Neural progenitor cell (in vitro differentiated cells): ENCODE measurements around the gene SMARCAD1. TPM values are rescaled to one million over a fixed set of nuclear protein-coding genes. Genes with fewer than 3 reads are reported as not detected.

Experiments used
- DNase-seq: peaks from one replicate; pipeline ENCODE4 v3.0.0-alpha.2; 2016; ENCODE audit warnings: low spot score
- H2AFZ ChIP-seq: fragments of 200-600 bp; sonication (generic); replicated peaks from 2 replicates; pipeline ENCODE4 v1.6.1; 2016; ENCODE audit warnings: antibody characterized with exemption
- H3F3A ChIP-seq: fragments of 200-600 bp; sonication (generic); 2 replicates; pipeline ENCODE4 v1.6.1; 2016; ENCODE audit warnings: antibody characterized with exemption, low read depth
- H3K27ac ChIP-seq: fragments of 200-600 bp; sonication (generic); 2 replicates; pipeline ENCODE4 v1.5.1; 2016; ENCODE audit warnings: mild to moderate bottlenecking
- H3K27me3 ChIP-seq: fragments of 200-600 bp; sonication (generic); 2 replicates; pipeline ENCODE4 v1.6.1; 2016; ENCODE audit warnings: mild to moderate bottlenecking, moderate library complexity
- H3K36me3 ChIP-seq: fragments of 200-600 bp; sonication (generic); 2 replicates; pipeline ENCODE4 v1.5.1; 2016
- H3K4me1 ChIP-seq: fragments of 200-600 bp; sonication (generic); 2 replicates; pipeline ENCODE4 v1.6.1; 2016; ENCODE audit warnings: mixed run types
- H3K4me2 ChIP-seq: fragments of 200-600 bp; sonication (generic); 2 replicates; pipeline ENCODE4 v1.6.1; 2016
- H3K4me3 ChIP-seq: fragments of 200-600 bp; sonication (generic); 2 replicates; pipeline ENCODE4 v1.5.1; 2016
- H3K79me2 ChIP-seq: fragments of 200-600 bp; sonication (generic); 2 replicates; pipeline ENCODE4 v1.6.1; 2016; ENCODE audit warnings: low read depth
- H3K9ac ChIP-seq: fragments of 200-600 bp; sonication (generic); 2 replicates; pipeline ENCODE4 v1.6.1; 2016
- H3K9me3 ChIP-seq: fragments of 200-600 bp; sonication (generic); 2 replicates; pipeline ENCODE4 v1.5.1; 2016; ENCODE audit warnings: low read depth
- H4K20me1 ChIP-seq: fragments of 200-600 bp; sonication (generic); 2 replicates; pipeline ENCODE4 v1.6.1; 2016; ENCODE audit warnings: low read depth
- H3K27ac Mint-ChIP-seq: 3 replicates; pipeline ENCODE4 v1.8.0; 2021; ENCODE audit warnings: mixed read lengths
- H3K27me3 Mint-ChIP-seq: 2 replicates; pipeline ENCODE4 v1.8.0; 2022; ENCODE audit warnings: low read depth, mild to moderate bottlenecking, inconsistent platforms, moderate library complexity, mixed read lengths; ENCODE audit not compliant: insufficient read depth
- H3K36me3 Mint-ChIP-seq: 3 replicates; pipeline ENCODE4 v1.8.0; 2021; ENCODE audit warnings: mixed read lengths
- H3K4me1 Mint-ChIP-seq: 3 replicates; pipeline ENCODE4 v1.8.0; 2021; ENCODE audit warnings: mixed read lengths
- H3K4me3 Mint-ChIP-seq: 3 replicates; pipeline ENCODE4 v1.8.0; 2021; ENCODE audit warnings: mild to moderate bottlenecking, moderate library complexity, mixed read lengths
- H3K9me3 Mint-ChIP-seq: 3 replicates; pipeline ENCODE4 v1.8.0; 2020; ENCODE audit warnings: mixed read lengths
- EZH2 ChIP-seq: fragments of 200-600 bp; sonication (generic); IDR thresholded peaks from 2 replicates; pipeline ENCODE4 v1.6.1; 2017; ENCODE audit warnings: antibody characterized with exemption, mild to moderate bottlenecking, moderate library complexity
- EZH2phosphoT487 ChIP-seq: fragments of 200-600 bp; sonication (generic); IDR thresholded peaks from 2 replicates; pipeline ENCODE4 v1.6.1; 2017; ENCODE audit warnings: antibody characterized with exemption
- total RNA-seq: library from RNA; depleted of rRNA; stranded (reverse); fragments of >200 nt; gene quantifications from 2 replicates; pipeline ENCODE4 v1.2.3, GENCODE V29; 2015; ENCODE audit warnings: low replicate concordance
- TF ChIP-seq, protein P1 (sequence below): fragments of 200-600 bp; sonication (generic); IDR thresholded peaks from 2 replicates; pipeline ENCODE4 v1.5.1; 2017; ENCODE audit warnings: antibody characterized with exemption, mild to moderate bottlenecking

The SMARCAD1 gene
- total RNA-seq, 1 donor from 2014 or later = 115 TPM

DNA sequence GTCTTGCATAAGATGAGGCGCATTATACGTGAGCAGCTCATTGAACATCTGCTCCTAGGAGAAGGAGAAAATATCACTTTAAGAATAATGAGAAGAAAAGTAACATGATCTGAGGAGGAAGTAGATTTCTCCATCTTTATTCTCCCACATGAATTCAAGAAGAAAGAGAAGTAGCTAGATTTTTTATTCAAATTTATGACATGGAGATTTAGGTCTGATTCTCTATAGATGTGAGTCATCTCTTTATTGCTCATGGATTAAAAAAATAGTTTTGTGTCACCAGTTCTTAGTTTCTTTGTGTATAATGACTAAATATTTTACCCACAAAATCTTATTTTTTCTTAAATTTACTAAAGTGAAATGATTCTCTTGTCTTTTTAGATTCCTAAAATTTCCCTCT, 94.5 kb downstream of the SMARCAD1 start:
- H3K36me3 Mint-ChIP-seq = no peaks in the 10 kb centered on the region

DNA sequence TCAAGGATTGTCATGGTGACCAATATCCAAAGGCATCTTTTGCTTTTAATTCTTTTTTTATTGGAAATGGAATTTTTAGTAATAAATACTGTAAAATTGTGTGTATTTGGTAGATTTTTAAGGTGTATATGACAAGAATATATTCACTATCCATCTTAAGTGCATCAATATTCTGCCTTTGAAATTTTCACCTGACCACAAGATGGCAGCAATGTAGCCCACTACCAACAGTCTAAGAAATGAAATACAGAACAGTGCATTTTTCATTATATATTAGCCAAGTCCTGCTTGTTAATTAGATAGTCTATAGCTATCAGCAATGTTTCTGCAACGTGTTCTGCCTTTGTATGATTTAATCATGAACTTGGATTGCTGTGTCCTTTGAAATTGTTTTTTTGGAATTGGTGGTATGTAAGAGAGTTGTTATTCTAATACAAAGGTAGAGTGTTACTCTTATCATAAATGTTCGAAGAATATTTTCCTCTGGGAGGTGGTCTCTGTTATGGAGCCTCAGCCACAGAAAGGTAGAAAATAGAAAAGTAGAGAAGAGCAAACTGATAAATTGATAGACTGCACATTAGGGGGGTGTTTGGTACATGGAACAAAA, 96.8 kb downstream of the SMARCAD1 start:
- peak; percentile 31 for DNase-seq
- H3F3A ChIP-seq = no peaks in the 10 kb centered on the region
- Mint-ChIP-seq H3K4me3 (no peak overlapping the region), H3K27me3 (no peaks in the 10 kb centered on the region), H3K9me3 (no peaks in the 10 kb centered on the region), H3K27ac (no peak overlapping the region), H3K36me3 (no peaks in the 10 kb centered on the region), H3K4me1 (peaks cover 8% of the 10 kb centered on the region)
- no peaks in the 10 kb centered on the region for H3K4me1 ChIP-seq
- no peak overlapping the region for H2AFZ ChIP-seq
- no peaks in the 10 kb centered on the region for H3K79me2 ChIP-seq
- no peaks in the 10 kb centered on the region for H4K20me1 ChIP-seq
- H3K27ac ChIP-seq = no peak overlapping the region
- H3K36me3 ChIP-seq = no peaks in the 10 kb centered on the region
- H3K27me3 ChIP-seq = no peaks in the 10 kb centered on the region
- H3K4me3 ChIP-seq = no peak overlapping the region
- H3K9ac ChIP-seq = no peak overlapping the region
- TF ChIP-seq EZH2phosphoT487 = no peak
- TF ChIP-seq, protein P1, sequence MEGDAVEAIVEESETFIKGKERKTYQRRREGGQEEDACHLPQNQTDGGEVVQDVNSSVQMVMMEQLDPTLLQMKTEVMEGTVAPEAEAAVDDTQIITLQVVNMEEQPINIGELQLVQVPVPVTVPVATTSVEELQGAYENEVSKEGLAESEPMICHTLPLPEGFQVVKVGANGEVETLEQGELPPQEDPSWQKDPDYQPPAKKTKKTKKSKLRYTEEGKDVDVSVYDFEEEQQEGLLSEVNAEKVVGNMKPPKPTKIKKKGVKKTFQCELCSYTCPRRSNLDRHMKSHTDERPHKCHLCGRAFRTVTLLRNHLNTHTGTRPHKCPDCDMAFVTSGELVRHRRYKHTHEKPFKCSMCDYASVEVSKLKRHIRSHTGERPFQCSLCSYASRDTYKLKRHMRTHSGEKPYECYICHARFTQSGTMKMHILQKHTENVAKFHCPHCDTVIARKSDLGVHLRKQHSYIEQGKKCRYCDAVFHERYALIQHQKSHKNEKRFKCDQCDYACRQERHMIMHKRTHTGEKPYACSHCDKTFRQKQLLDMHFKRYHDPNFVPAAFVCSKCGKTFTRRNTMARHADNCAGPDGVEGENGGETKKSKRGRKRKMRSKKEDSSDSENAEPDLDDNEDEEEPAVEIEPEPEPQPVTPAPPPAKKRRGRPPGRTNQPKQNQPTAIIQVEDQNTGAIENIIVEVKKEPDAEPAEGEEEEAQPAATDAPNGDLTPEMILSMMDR = peak; percentile 78
- no peak for TF ChIP-seq EZH2
- no peak overlapping the region for H3K4me2 ChIP-seq
- no peaks in the 10 kb centered on the region for H3K9me3 ChIP-seq

More for the DNA sequence above, 94.5 kb downstream of the SMARCAD1 start:
- H3K36me3 ChIP-seq = no peaks in the 10 kb centered on the region
- H3K9me3 ChIP-seq = no peaks in the 10 kb centered on the region
- no peaks in the 10 kb centered on the region for H3K4me1 ChIP-seq
- no peak overlapping the region for H3K4me3 Mint-ChIP-seq
- no peaks in the 10 kb centered on the region for H3K9me3 Mint-ChIP-seq
- no peaks in the 10 kb centered on the region for H4K20me1 ChIP-seq
- no peaks in the 10 kb centered on the region for H3K79me2 ChIP-seq
- TF ChIP-seq EZH2phosphoT487 (no peak), EZH2 (no peak)
- TF ChIP-seq, protein P1 = no peak
- H3K4me2 ChIP-seq = no peak overlapping the region
- H3K27me3 ChIP-seq = no peaks in the 10 kb centered on the region
- no peak overlapping the region for H3K4me3 ChIP-seq
- no peak overlapping the region for H2AFZ ChIP-seq
- H3F3A ChIP-seq = no peaks in the 10 kb centered on the region
- H3K27me3 Mint-ChIP-seq = no peaks in the 10 kb centered on the region
- H3K27ac Mint-ChIP-seq = no peak overlapping the region
- no peak overlapping the region for H3K9ac ChIP-seq
- no peak for DNase-seq
- H3K4me1 Mint-ChIP-seq = peaks cover 8% of the 10 kb centered on the region
- no peak overlapping the region for H3K27ac ChIP-seq

DNA sequence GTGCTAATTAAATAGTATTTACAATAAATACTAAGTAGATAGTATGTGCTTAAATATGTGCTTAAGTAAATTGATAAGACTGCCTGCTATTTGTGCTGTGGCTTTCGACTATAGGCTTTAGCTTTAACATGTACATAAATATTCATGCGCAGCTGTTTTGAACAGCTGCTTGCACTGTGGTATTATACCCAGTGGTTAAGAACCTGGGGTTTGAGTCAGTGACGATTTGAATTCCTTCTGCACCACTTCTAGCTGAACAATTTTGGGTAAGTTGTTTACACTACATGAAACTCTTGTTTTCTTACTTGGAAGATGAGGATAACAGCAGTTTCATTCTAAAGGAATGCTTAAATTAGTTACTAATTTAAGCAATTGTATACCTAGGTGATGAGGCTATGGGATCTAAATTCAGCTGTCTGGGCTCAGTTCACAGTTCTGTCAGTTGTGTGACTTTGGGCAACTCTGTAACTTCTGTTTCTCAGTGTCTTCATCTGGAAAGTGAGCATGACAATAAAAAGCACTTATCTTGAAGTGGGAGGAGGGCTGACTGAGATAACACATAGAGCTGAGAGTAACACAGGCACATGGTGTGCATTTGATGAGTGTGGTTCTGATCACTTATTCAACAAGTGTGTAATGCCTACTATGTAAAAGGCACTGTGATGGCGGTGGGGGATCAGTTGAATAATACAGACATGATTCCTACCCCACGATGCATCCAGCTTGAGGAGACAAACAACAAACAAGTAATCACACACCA, 98.0 kb downstream of the SMARCAD1 start:
- Histone ChIP-seq H3K79me2 (no peaks in the 10 kb centered on the region), H3K27me3 (no peaks in the 10 kb centered on the region), H3K9me3 (no peaks in the 10 kb centered on the region), H3K4me3 (no peak overlapping the region), H3F3A (no peaks in the 10 kb centered on the region), H2AFZ (no peak overlapping the region), H4K20me1 (no peaks in the 10 kb centered on the region), H3K9ac (no peak overlapping the region), H3K27ac (no peak overlapping the region), H3K4me2 (no peak overlapping the region), H3K4me1 (no peaks in the 10 kb centered on the region), H3K36me3 (no peaks in the 10 kb centered on the region)
- Mint-ChIP-seq H3K36me3 (no peaks in the 10 kb centered on the region), H3K27me3 (no peaks in the 10 kb centered on the region), H3K9me3 (no peaks in the 10 kb centered on the region), H3K27ac (no peak overlapping the region), H3K4me3 (no peak overlapping the region), H3K4me1 (peaks cover 8% of the 10 kb centered on the region)
- no peak for TF ChIP-seq EZH2
- TF ChIP-seq, protein P1 = no peak
- TF ChIP-seq EZH2phosphoT487 = no peak
- no peak for DNase-seq
